ENCODE data around the gene PITPNM3.

Gene PITPNM3

DNA sequence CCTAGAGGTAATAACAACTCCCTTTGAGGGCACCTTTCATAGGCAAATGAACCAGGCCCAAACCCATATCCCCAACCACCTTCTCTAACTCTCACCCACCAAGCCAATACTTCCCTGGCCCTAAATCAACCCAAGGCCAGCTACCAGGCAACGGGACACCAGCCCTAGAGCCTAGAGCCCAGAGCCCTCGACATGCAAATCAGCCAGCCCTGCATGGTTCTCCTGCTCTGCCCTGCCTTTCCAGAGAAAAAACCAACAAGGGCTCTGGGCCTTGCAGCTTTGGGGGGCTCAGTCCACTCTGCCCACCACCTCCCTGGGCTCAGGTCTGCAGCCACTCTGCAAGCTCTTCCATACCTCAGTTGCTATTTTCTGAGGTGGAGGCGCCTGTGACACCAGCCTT is 55.0 kb downstream of the PITPNM3 start:
- H3K4me3 ChIP-seq (ENCODE audit: low read depth, low read length), result no peak overlapping the region
- TF ChIP-seq, protein P1, sequence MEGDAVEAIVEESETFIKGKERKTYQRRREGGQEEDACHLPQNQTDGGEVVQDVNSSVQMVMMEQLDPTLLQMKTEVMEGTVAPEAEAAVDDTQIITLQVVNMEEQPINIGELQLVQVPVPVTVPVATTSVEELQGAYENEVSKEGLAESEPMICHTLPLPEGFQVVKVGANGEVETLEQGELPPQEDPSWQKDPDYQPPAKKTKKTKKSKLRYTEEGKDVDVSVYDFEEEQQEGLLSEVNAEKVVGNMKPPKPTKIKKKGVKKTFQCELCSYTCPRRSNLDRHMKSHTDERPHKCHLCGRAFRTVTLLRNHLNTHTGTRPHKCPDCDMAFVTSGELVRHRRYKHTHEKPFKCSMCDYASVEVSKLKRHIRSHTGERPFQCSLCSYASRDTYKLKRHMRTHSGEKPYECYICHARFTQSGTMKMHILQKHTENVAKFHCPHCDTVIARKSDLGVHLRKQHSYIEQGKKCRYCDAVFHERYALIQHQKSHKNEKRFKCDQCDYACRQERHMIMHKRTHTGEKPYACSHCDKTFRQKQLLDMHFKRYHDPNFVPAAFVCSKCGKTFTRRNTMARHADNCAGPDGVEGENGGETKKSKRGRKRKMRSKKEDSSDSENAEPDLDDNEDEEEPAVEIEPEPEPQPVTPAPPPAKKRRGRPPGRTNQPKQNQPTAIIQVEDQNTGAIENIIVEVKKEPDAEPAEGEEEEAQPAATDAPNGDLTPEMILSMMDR (IDR thresholded peaks at IDR 0.05; ENCODE audit: low read depth, low read length, missing control alignments), result no peak
- no peak for DNase-seq (ENCODE audit: low read depth)
- in situ Hi-C loops (cut with HindIII; ENCODE audit: low sequenced_read_pairs), result no loop called here

DNA sequence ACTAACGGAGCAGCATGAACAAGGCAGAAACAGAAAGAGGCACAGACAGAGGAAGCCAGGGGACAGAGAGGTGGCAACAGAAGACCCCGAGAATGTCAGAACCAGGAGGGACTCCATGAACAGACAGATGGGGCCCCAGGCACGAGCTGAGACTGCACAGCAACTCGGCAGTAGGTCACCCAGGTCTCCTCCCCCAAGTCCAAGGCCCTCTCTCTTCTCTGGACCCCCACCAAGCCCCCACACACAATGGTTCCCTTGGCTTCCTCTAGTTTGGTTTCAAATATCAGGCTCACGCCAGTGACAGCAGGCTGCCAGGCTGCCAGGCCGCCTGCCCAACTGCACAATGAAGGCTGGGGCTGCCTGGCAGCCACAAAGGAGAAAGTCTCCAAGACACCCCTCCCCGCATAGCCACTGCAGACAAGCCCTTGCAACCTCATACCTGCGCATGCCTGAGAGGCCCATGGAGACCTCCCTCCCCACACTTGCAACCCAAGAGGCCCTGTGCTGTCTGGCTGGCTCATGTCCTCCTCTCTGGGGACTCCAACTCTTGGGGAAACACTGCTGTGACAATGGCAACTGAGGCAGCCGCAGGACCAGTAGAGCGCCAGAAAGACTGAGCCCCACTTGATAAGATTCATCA is 57.3 kb downstream of the PITPNM3 start:
- TF ChIP-seq, protein P1 (IDR thresholded peaks at IDR 0.05; ENCODE audit: low read depth, low read length, missing control alignments), result no peak
- in situ Hi-C loops (cut with HindIII; ENCODE audit: low sequenced_read_pairs), result no loop called here
- H3K4me3 ChIP-seq (ENCODE audit: low read depth, low read length), result no peak overlapping the region
- DNase-seq (ENCODE audit: low read depth), result no peak

DNA sequence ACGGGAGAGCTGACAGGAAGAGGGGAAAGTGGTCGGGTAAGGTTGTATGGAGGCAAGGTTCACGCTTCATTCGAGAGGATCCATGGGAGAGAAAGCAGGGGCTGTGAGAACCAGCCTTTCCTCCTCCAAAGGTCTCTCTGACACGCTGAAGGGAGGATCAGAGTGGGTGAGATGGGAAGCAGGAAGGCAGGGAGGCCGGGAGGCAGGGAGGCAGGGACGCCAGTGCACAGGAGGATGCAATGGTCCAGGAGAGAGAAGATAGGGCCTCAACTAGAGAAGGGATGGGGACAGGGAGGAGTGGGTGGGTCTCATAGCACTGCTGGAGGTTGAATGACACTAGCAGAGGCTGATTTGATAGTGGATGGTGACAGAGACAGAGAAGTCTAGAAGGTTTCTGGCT is 58.0 kb downstream of the PITPNM3 start:
- DNase-seq (ENCODE audit: low read depth), result no peak
- in situ Hi-C loops (cut with HindIII; ENCODE audit: low sequenced_read_pairs), result no loop called here
- TF ChIP-seq, protein P1 (IDR thresholded peaks at IDR 0.05; ENCODE audit: low read depth, low read length, missing control alignments), result no peak

DNA sequence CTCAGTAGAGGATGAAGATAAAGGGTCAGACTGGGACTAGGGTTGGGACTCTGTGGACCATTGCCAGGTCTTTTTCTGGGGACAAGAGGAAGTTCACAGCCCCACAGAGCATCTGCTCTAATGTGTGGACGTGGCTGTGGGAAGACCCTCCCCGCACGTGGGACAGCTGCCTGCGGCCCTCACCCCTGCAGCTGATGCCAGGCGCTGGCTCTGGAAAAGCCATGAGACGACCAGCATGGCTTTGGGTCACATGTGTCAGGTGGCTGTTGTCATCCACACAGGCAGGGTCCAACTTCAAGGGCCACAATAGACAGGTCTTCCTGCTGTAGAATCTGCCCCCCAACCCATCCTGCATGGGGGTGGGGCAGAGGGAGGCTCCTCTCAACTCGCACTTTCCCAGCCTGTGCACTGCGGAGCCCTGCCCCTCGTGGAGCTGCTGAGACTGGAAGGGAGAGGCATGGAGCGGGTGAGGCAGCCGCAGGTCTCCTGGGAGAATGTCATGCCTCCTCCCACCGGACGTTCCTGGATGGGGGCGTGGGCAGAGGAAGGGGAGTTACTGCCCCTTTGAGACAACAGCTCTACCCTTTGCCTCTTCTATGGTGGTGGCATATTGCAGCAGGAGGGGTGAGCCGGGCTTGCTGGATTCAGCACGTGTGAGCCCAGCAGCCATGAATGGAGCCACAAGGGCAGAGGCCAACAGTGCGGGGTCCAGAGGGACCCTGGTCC is 58.7 kb downstream of the PITPNM3 start:
- H3K4me3 ChIP-seq (ENCODE audit: low read depth, low read length), result no peak overlapping the region
- in situ Hi-C loops (cut with HindIII; ENCODE audit: low sequenced_read_pairs), result no loop called here
- DNase-seq (ENCODE audit: low read depth), result no peak
- TF ChIP-seq, protein P1 (IDR thresholded peaks at IDR 0.05; ENCODE audit: low read depth, low read length, missing control alignments), result no peak

More for the DNA sequence above, 58.0 kb downstream of the PITPNM3 start:
- no peak overlapping the region for H3K4me3 ChIP-seq (ENCODE audit: low read depth, low read length)

DNA sequence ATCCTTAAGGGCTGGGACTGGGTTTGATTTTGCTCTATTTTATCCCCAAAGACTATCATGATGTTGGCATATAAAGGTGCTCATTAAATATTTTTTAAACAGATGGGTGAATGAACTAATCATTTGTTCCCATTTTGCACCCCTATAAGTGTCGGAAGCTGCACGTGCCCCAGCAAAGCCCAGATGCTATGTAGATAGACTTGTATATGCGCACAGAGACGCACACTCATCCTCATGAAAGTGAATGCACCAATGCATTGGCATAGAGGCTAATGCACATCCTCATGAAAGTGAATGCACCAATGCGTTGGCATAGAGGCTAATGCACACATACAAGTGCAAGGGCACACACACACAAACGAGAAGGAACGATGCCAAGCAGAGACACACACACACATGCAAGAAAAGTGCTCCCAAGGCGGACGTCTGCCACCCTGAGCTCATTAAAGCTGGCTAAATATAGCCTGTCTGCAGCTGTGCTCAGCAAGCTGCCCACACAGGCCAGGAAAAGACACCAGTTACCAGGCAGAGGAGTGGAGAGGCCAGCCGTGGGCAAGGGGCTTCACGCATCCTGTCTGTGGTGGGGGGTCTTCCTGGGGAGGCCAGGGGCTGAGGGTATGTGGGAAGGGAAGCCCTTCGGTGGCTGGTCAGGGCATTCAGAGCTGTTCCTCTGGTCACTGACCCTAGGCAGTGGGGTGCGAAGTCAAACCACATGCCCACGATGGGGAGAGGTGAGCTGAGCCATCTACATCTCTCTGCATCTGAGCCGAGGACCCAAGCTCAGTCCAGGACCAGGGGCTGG is 59.5 kb downstream of the PITPNM3 start:
- no peak for DNase-seq (ENCODE audit: low read depth)
- no peak overlapping the region for H3K4me3 ChIP-seq (ENCODE audit: low read depth, low read length)
- in situ Hi-C loops (cut with HindIII; ENCODE audit: low sequenced_read_pairs), result no loop called here
- TF ChIP-seq, protein P1 (IDR thresholded peaks at IDR 0.05; ENCODE audit: low read depth, low read length, missing control alignments), result no peak

DNA sequence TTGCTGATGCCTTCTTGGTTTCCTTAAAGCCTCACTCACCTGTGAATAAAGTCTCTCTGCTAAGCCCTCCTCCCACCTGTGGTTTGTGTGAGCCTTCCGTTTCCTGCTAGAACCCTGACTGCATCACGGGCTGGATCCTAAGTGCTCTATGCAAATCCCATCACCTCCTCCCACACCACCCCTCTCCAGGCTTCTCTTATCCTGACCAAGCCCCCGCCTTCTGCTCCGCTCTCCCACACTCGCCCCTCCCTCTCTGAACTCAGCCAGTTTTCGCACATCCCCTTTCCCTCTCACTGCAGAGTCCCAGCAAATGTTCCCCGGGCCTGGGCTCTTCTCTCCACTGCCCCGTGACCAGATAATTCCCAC is 60.3 kb downstream of the PITPNM3 start:
- in situ Hi-C loops (cut with HindIII; ENCODE audit: low sequenced_read_pairs), result no loop called here
- no peak for DNase-seq (ENCODE audit: low read depth)
- no peak overlapping the region for H3K4me3 ChIP-seq (ENCODE audit: low read depth, low read length)
- TF ChIP-seq, protein P1 (IDR thresholded peaks at IDR 0.05; ENCODE audit: low read depth, low read length, missing control alignments), result no peak
